ENCODE results near the gene EIF4B.
"Not testable (repeated sequence)": the region's sequence is repeated elsewhere in the genome, so short reads cannot be mapped to it uniquely, and the experiment has no call there.

The EIF4B gene

DNA sequence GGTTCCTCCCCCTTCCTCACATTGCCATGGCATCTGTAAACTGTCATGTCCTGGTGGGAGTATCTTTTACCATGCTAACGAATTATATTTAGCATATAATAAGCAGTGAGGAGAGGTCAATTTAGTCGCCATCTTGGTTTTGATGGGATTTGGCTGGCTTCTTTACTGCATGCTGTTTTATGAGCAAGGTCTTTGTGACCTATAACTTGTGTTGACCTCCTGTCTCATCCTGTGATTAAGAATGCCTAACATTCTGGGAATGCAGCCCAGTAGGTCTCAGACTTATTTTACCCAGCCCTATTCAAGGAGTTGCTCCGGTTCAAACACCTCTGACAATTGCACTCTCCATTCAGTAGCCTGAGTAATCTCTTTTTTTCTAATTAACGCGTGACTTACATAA is 2.1 kb upstream of the EIF4B start:
- DNase-seq = no peak

DNA sequence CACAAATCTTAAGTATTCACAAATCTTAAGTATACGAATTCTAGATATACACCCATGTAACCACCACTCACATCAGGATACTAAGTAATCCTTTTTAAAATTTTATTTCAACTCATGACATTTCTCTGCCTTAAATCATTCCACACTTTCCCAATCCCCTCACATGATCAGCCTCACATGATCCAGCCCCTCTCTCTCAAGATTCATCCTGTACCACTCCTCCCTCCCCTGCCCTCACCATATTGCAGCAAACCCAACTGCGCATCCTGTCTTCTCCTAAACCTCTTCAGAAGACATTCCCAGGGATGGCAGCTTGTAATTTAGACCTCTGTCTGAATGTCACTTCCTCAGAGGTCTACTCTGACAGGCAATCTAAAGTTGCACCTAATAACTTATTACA is 1.7 kb upstream of the EIF4B start:
- no peak for DNase-seq

GRCh38 chr12:53005215-53005985 is 856 bp upstream of the EIF4B start:
- no peak for DNase-seq

GRCh38 chr12:53006810-53007309 is 604 bp downstream of the EIF4B start:
- peak; percentile 90 for DNase-seq

DNA sequence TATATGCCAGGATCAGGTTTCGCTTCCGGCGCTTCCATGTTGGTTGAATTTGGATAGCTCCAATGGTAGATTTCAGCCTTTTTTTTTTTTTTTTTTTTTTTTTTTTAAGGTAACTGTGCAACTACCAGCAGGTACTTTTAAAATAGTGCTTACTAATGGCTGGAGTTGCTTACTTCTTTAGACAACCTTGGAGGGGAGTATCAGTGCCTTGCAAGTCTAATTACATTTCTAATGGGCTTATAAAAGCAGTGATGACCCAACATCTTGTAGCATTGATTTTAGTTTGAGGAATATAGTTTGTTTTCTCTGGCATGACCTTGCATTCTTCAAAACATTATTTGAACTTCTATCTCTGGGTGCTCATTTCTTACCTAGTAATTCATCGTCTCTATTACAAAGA is 1.1 kb downstream of the EIF4B start:
- DNase-seq = no peak

DNA sequence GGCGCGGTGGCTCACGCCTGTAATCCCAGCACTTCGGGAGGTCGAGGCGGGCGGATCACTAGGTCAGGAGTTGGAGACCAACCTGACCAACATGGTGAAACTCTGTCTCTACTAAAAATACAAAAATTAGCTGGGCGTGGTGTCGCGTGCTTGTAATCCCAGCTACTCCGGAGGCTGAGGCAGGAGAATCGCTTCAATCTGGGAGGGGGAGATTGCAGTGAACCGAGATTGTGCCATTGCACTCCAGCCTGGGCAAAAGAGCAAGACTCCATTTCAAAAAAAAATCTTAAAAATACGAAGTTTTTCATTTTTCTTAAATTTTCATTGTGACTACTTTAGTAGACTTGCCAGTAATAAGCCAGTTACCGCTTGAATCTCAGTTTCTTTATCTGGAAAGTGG is 2.5 kb downstream of the EIF4B start:
- not testable (repeated sequence) for DNase-seq

- no peak for DNase-seq
Measured at GRCh38 chr12:53010955-53011354, 4.7 kb downstream of the EIF4B start.

- DNase-seq = no peak
Measured at GRCh38 chr12:53011889-53012288, 5.6 kb downstream of the EIF4B start.

DNA sequence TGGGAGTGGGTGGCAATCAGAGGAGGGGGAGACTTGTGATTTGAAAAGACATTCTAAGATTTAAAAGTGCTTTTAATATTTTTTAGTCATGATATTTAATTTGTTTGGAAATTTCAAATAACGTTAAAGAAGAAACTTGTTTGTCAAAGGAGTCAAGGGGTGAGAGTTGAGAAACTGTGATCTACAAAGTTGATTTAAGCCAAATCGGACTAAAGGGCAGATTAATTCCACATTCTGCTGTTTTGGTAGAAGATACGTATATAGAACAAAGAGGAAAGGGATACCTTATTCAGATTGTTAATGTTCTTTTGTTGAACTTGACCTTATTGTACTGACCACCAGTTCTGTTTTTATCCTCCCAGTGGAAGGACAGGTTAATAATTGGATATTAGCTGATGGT is 6.7 kb downstream of the EIF4B start:
- DNase-seq = no peak

DNA sequence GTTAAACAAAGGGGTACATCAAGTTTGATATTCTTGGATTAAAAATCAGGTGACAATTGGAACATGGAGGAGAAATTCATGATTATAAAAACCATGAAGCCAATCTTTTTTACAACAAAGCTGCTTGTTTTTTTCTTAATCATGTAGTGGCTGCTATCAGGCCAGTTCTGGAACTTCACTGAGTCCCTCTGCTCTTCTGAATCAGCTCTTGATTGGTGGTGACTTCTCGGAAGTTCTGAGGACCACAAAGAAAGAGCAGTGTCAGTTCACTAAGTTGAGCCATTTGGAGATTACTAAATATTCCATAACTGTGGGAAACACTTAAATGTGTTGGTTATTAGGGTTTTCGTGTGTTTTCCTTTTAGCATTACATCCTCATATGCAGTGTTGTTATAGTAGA is 8.5 kb downstream of the EIF4B start:
- no peak for DNase-seq

- DNase-seq = no peak
Measured at GRCh38 chr12:53025250-53025649, 19.0 kb downstream of the EIF4B start.

DNA sequence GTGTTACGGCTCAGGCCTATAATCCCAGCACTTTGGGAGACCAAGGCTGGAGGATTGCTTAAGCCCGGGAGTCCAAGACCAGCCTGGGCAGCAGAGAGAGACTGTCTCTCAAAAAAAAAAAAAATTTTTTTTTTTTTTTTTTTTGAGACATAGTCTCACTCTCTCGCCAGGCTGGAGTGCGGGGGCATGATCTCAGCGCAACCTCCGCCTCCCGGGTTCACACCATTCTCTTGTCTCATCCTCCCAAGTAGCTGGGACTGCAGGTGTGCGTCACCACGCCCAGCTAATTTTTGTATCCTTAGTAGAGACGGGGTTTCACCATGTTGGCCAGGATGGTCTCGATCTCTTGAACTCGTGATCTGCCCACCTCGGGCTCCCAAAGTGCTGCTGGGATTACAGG is 20.8 kb downstream of the EIF4B start:
- DNase-seq = not testable (repeated sequence)

- no peak for DNase-seq
Measured at GRCh38 chr12:53031616-53032015, 25.4 kb downstream of the EIF4B start.

- DNase-seq = not testable (repeated sequence)
Measured at GRCh38 chr12:53033832-53034231, 27.6 kb downstream of the EIF4B start.

DNA sequence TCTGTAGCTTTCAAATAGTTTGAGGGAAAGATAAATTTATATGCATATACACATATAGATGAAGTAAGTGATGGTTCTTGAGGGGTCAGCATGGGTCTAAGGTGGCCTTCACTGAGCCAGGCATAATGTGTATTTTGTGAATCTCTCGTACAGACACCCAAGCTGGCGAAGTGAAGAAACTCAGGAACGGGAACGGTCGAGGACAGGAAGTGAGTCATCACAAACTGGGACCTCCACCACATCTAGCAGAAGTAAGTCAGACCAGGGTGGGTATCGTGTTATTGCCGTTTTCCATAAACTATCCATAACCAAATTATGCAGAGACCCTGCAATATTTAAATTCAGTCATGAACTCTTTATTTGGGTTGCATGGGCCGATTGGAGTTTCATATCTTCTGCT is 28.2 kb downstream of the EIF4B start:
- DNase-seq = no peak

- DNase-seq = no peak
Measured at GRCh38 chr12:53036802-53037201, 30.5 kb downstream of the EIF4B start.

- DNase-seq = no peak
Measured at GRCh38 chr12:53039851-53040250, 33.6 kb downstream of the EIF4B start.

DNA sequence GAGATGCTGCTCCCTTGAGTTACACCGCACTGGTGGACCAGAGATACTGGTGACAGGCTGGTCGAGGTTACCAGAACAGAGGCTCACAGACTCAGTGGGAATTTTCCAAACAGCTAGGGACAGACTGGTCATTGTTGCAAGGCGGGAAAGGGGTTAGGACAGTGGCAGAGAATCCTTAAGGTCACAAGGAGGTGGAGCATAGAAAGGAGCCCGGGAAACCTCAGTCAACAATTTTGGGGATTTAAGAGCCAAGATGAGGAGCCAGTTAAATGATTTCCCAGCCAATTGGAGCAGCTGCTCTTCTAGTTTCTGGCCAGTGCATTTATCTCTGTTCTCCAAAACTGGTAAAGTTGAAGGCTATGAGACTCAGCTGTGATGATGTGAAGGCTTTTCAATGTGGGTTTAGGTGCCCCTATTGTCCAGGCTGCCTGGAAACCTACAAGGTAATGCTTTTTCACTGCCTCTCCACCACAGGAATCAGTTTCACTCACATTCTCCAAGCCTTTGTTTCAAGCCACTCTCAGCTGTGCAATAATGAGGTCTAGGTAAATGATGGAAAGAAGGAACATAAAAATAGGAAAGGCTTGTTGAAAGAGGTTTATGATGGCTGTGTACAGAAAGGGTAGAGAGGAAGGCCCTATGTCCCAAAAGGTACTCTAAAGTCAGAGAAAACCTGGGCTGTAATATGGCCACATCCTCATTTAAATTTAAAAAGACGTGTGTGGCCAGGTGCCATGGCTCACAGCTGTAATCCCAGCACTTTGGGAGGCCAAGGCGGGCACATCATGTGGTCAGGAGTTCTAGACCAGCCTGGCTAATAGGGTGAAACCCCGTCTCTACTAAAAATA is 36.6 kb downstream of the EIF4B start:
- no peak for DNase-seq

- no peak for DNase-seq
Measured at GRCh38 chr12:53044052-53044581, 37.9 kb downstream of the EIF4B start.

GRCh38 chr12:53044896-53045695 is 38.8 kb downstream of the EIF4B start:
- no peak for DNase-seq

GRCh38 chr12:53045696-53046045 is 39.4 kb downstream of the EIF4B start:
- DNase-seq = no peak

- peak; percentile 49 for DNase-seq
Measured at GRCh38 chr12:53046655-53047220, 40.5 kb downstream of the EIF4B start.
